Mucosa of descending colon (tissue), 3 donors: ENCODE results near the gene SH3GL2. TPM values are rescaled to one million over a fixed set of nuclear protein-coding genes. Genes with fewer than 3 reads are reported as not detected.
"Not testable (repeated sequence)": the region's sequence is repeated elsewhere in the genome, so short reads cannot be mapped to it uniquely, and the experiment has no call there.

Experiments used
- ATAC-seq: fragments of 200-7000 bp; cut with Tn5 transposase; one replicate; pipeline ENCODE4 v1.9.1; 2020; ENCODE audit warnings: mild to moderate bottlenecking, moderate library complexity
- DNase-seq, 3 donors: peaks; one replicate each; pipeline ENCODE4 v3.0.0-alpha.2; 2020
- H3K36me3 ChIP-seq: fragments of 200-600 bp; one replicate; pipeline ENCODE4 v1.8.0; 2021; ENCODE audit warnings: low read depth, mild to moderate bottlenecking
- H3K4me1 ChIP-seq: fragments of 200-600 bp; one replicate; pipeline ENCODE4 v1.8.0; 2021; ENCODE audit warnings: low read depth, mild to moderate bottlenecking
- H3K4me3 ChIP-seq: fragments of 200-600 bp; one replicate; pipeline ENCODE4 v1.8.0; 2021; ENCODE audit warnings: mild to moderate bottlenecking
- H3K9me3 ChIP-seq: fragments of 200-600 bp; one replicate; pipeline ENCODE4 v1.8.0; 2021; ENCODE audit warnings: mild to moderate bottlenecking
- CTCF ChIP-seq: fragments of 200-600 bp; IDR thresholded peaks from one replicate; pipeline ENCODE4 v1.8.0; 2022; ENCODE audit warnings: antibody characterized with exemption, mild to moderate bottlenecking
- intact Hi-C, 2 donors: fragments of 100-400 bp; cut with DNase I in 1 of 2; cut with micrococcal nuclease in 1 of 2; formaldehyde crosslinking; loops; one replicate each; pipeline versions ENCODE4 v1.11.0 to v1.11.1; 2022; cut with DNase I, micrococcal nuclease
- total RNA-seq, 3 donors: library from RNA; stranded (reverse); fragmentation: NEBNext Ultra II Directional in 2 of 3; extraction: Animal tissue kit (Norgen Biotek cat#: 25700) in 2 of 3; gene quantifications; one replicate each; pipeline versions ENCODE4 v1.2.1 to v1.2.4, GENCODE V29; 2021 to 2023
- donor health status: DM: no; HTN: no; CAD: no; lungs with moderate emphysema.
- donor health status: DM: no; HTN: no; CAD: no.
- donor health status: DM: no; HTN: yes; CAD: no.

Gene SH3GL2
- total RNA-seq, 3 donors from 2014 or later: 0.38 to 0.73 (median 0.63) TPM

DNA sequence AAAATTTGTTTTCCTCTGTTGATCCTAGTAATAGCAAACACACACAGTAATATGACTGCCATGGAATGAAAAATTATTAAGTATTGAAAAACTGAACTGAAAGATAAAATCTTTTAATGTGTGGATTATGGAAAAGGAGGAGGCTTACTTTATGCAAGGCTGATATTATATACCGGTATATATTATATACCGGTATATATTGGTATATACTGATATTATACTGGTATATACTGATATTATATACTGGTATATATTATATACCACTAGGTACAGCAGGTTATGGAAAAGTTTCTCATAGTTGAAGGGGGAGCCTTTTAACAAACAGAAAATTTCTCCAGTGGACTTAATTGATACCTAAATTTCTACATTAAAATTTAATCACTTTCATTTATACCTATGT lies 181.4 kb downstream of the SH3GL2 start:
- DNase-seq (no peak), ATAC-seq (no peak)
- Histone ChIP-seq H3K4me3 (no peak overlapping the region), H3K36me3 (no peaks in the 10 kb centered on the region), H3K4me1 (no peaks in the 10 kb centered on the region), H3K9me3 (no peaks in the 10 kb centered on the region)
- no peak for TF ChIP-seq CTCF
- intact Hi-C loops: no loop called here

DNA sequence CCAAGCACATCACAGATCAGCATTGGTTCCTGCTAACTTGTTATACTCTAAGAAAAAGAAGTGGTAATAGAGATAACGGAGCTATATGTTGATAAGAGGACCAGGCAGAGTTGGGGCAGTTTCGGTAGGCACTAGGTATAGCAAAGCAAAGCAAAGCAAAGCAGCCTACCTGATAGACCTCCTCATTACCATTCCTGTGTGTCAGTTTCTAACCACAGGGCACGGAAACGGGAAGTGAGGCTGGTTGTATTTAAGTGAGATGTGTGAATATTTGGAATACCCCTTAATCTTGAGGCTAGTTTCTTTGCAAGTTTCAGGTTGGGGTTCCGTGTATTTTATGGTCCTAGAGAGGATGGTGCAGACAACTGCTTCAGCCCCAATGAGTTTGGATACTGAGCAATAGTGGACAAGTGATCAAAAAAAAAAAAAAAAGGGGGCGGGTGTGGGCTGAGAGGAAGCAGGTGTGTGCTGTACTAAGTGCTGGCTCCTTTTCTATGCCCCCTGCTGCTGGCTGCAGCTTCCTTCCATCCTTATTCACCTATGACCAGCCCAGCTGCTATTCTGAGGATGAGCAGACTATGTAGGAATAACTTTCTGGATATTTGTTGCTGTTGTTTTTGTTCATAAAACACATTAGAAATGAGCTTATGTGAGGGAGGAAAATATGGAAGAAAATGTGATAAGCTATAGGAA lies 183.3 kb downstream of the SH3GL2 start:
- no peak for ATAC-seq
- Histone ChIP-seq H3K4me1 (no peaks in the 10 kb centered on the region), H3K36me3 (no peaks in the 10 kb centered on the region), H3K4me3 (no peak overlapping the region), H3K9me3 (no peaks in the 10 kb centered on the region)
- intact Hi-C loops: no loop called here
- no peak for DNase-seq
- TF ChIP-seq CTCF: no peak

GRCh38 chr9:17764306-17764705 lies 185.4 kb downstream of the SH3GL2 start:
- no peaks in the 10 kb centered on the region for H3K36me3 ChIP-seq
- no peak for TF ChIP-seq CTCF
- no peak overlapping the region for H3K4me3 ChIP-seq
- ATAC-seq (no peak), DNase-seq (no peak)
- intact Hi-C loops: no loop called here
- H3K4me1 ChIP-seq: no peaks in the 10 kb centered on the region
- no peaks in the 10 kb centered on the region for H3K9me3 ChIP-seq

- H3K9me3 ChIP-seq, DNase-seq, intact Hi-C loops, ATAC-seq, H3K36me3 ChIP-seq, H3K4me1 ChIP-seq, H3K4me3 ChIP-seq: not testable (repeated sequence)
Observed at GRCh38 chr9:17765131-17765530, 186.3 kb downstream of the SH3GL2 start.

DNA sequence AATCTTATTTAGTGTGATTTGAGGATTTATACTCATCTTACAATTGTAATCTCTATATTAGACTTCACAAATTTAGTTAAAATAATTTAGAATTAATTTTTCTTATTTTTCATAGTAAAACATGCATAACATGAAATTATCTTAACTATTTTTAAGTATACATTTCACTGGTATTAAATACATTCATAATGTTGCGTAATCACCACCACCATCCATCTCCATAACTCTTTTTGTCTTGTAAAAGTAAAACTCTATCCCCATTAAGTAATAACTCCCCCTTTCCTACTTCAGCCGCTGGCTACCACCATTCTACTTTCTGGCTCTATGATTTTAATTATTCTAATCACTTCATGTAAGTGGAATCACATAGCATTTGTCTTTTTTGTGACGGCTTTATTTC lies 193.4 kb downstream of the SH3GL2 start:
- Histone ChIP-seq H3K9me3 (no peaks in the 10 kb centered on the region), H3K4me3 (no peak overlapping the region), H3K36me3 (no peaks in the 10 kb centered on the region), H3K4me1 (no peaks in the 10 kb centered on the region)
- TF ChIP-seq CTCF: no peak
- intact Hi-C loops: no loop called here
- ATAC-seq (no peak), DNase-seq (no peak)

DNA sequence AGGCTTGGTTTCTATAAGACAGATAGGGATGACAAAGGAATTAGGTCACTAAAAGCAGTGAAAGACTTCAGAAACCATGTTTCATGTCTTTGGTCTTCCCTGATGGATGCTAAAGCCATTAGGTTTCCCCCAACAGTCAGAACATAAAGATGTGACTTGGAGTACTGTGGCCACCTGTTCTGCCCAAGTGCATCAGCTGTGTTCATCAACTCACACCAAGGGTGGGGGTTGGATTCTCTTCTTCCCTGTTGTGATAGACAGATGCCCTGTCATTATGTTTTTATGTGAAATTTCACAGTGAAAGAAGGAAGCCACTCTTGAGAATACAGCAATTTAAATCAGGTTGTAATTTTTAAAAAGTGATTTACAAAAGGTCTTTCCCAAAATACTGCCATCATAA lies 196.8 kb downstream of the SH3GL2 start:
- H3K9me3 ChIP-seq: no peaks in the 10 kb centered on the region
- H3K4me3 ChIP-seq: no peak overlapping the region
- no peaks in the 10 kb centered on the region for H3K4me1 ChIP-seq
- no peak for TF ChIP-seq CTCF
- no peaks in the 10 kb centered on the region for H3K36me3 ChIP-seq
- intact Hi-C loops: no loop called here
- DNase-seq (no peak), ATAC-seq (no peak)
